Fibroblast of mammary gland (primary cell): ENCODE measurements around the gene RNF11.
"Not testable (repeated sequence)": the region's sequence is repeated elsewhere in the genome, so short reads cannot be mapped to it uniquely, and the experiment has no call there.

ENCODE experiments used
- DNase-seq: peaks from one replicate; pipeline ENCODE4 v3.0.0-alpha.2; 2010; ENCODE audit warnings: low read depth
- H3K4me3 ChIP-seq: 2 replicates; pipeline ENCODE4 v1.5.1; 2011; ENCODE audit warnings: low read depth, mild to moderate bottlenecking, low read length, moderate library complexity; ENCODE audit not compliant: control insufficient read depth
- TF ChIP-seq, protein P1 (sequence below): conservative IDR thresholded peaks from 2 replicates; pipeline ENCODE4 v1.5.1; 2011; ENCODE audit warnings: low read depth, low read length, inconsistent platforms; ENCODE audit not compliant: control insufficient read depth, insufficient read depth

RNF11 gene

DNA sequence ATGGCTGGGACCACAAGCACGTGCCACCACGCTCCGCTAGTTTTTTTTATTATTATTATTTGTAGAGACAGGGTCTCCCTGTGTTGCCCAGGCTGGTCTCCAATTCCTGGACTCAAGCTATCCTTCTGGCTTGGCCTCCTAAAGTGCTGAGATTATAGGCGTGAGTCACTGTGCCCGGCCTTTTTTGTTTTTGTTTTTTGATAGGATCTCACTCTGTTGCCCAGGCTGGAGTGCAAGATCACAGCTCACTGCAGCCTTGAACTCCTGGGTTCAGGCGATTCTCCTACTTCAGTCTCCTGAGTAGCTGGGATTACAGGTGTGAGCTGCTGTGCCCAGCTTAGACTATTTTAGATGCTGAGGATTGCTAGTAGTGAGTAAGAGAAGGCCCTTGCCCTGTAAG is 11.8 kb upstream of the RNF11 start:
- TF ChIP-seq, protein P1, sequence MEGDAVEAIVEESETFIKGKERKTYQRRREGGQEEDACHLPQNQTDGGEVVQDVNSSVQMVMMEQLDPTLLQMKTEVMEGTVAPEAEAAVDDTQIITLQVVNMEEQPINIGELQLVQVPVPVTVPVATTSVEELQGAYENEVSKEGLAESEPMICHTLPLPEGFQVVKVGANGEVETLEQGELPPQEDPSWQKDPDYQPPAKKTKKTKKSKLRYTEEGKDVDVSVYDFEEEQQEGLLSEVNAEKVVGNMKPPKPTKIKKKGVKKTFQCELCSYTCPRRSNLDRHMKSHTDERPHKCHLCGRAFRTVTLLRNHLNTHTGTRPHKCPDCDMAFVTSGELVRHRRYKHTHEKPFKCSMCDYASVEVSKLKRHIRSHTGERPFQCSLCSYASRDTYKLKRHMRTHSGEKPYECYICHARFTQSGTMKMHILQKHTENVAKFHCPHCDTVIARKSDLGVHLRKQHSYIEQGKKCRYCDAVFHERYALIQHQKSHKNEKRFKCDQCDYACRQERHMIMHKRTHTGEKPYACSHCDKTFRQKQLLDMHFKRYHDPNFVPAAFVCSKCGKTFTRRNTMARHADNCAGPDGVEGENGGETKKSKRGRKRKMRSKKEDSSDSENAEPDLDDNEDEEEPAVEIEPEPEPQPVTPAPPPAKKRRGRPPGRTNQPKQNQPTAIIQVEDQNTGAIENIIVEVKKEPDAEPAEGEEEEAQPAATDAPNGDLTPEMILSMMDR: no peak
- no peak for DNase-seq
- no peak overlapping the region for H3K4me3 ChIP-seq

DNA sequence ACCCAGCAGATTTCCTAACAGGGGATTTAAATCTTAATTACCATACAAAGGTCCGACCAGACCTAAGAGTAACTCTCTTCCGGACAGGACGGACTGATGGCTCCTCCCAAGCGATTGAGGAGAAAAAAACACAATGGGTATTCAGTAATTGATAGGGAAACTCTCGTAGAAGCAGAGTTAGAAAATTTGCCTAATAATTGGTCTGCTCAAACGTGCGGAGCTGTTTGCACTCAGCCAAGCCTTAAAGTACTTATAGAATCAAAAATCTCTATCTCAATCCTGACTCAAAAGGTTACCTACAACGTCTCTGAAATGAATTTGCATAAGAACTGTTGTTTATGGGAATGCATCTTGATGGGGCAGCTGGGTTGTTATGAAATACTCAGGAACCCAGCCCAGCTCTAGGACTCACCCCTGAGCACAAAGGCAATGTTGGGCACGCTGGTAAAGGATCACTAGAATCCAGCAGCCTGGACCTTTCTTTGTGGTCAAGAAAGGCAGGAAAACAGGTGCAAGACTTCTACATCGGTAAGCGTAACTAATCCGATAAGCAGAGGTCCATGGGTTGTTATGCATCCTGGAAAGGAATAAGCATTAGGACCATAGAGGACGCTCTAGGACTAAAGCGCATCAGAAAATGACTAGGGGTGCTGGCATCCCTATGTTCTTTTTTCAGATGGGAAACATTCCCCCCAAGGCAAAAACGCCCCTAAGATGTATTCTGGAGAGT is 8.7 kb upstream of the RNF11 start:
- DNase-seq, H3K4me3 ChIP-seq: not testable (repeated sequence)

DNA sequence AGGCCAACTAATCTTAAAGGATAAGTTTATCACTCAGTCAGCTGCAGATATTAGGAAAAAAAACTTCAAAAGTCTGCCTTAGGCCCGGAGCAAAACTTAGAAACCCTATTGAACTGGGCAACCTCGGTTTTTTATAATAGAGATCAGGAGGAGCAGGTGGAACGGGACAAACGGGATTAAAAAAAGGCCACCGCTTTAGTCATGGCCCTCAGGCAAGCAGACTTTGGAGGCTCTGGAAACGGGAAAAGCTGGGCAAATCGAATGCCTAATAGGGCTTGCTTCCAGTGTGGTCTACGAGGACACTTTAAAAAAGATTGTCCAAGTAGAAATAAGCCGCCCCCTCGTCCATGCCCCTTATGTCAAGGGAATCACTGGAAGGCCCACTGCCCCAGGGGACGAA is 7.6 kb upstream of the RNF11 start:
- H3K4me3 ChIP-seq, DNase-seq: not testable (repeated sequence)

DNA sequence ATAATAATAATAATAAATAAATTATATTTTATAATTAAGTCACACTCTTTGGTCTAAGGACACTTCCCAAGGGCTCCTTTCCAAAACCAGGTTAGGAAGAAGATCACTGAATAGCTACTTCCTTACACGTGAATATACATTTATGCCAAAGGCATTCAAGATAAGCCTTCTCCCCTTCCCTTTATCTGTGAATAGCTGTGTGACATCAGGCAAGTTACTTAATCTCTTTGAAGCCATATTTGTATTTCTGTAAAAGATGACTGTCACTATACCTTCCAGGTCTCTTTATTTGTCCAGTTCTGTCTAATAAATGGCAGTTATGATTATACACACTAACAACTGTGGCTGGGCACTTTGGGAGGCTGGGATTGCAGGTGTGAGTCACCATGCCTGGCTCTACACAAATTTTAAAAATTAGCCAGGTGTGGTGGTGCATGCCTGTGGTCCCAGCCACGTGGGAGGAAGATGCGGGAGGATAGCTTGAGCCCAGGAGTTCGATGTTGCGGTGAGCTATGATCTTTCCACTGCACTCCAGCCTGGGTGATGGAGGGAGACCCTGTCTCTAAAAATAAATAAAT is 5.5 kb upstream of the RNF11 start:
- no peak overlapping the region for H3K4me3 ChIP-seq
- TF ChIP-seq, protein P1: no peak
- DNase-seq: no peak

DNA sequence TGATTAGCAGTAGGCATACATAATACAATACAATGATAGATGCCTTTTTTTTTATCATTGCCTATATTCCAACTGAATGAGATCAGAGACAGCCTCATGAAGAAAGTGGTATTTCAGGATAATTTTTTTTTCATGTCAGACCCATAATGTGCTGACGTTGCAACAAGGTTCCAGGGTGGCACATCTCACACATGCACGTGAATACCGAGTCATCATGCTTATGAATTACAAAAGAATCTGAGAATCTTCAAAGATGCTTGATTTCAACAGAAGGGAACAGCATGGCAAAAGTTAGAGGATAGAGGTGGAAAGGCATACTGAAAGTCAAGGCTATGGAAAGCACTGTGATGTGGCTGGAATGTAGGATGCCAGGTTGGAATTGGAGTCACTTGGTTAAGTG is 5.0 kb upstream of the RNF11 start:
- no peak overlapping the region for H3K4me3 ChIP-seq
- DNase-seq: peak; percentile 39
- TF ChIP-seq, protein P1: no peak

DNA sequence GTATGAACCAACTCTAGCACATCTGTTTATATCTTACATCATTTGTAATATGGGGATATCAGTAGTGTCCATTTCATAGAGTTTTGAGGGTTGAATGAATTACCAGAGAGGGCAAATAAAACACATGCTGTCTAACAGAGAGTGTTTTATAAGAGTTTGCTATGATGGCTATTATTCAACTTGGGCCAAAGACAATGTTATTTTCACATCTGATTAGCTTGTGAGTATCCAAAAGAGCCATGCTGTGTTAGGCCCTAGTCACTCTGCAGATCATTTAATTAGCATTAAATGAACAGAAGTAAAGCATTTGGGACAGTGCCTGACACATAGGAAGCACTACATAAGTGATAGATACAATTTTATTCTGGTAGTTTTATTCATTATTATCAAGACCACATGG is 4.2 kb upstream of the RNF11 start:
- no peak overlapping the region for H3K4me3 ChIP-seq
- no peak for DNase-seq
- TF ChIP-seq, protein P1: no peak

DNA sequence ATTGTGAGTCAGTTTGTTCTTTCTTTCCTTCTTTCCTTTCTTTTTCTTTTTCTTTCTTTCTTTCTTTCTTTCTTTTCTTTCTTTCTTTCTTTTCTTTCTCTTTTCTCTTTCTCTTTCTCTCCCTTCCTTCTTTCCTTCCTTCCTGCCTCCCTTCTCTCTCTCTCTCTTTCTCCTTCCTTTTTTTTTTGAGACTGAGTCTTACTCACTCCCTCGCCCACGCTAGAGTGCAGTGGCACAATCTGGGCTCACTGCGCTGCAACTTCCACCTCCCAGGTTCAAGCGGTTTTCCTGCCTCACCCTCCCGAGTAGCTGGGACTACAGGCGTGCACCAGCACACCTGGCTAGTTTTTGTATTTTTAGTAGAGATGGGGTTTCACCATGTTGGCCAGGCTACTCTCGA is 1.8 kb upstream of the RNF11 start:
- H3K4me3 ChIP-seq: not testable (repeated sequence)

DNA sequence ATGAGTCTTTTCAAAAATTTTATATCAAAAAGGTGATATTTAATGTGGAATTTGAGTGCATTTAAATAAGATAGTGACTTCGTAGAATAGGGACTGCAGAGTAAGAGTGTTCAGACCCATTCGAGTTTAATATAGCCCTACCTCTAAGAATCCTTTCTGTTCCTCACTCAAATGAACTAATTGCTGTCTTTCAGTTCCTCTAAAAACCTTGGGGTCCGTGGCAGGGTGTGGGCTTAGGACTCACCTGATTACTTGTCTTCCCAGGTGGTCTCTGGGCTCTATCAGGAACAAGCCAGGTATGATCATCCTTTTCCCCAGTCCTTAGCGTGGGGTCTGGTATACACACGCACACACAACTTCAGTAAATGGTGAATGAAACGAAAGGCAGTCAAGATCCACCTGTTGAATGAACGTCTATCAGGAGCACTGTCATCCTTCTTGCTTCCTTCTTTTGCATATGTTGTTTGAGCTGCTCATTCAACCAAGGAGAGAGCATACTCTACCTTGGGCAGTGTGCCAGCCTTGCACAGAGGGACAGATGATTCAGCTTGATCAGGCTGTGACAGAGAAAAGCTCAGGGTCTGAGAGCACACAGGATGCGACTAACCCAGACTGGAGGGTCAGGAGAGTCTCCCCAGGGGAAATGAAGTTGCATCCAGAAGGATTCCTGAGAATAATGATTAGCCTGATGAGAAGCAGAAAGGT is 1.2 kb upstream of the RNF11 start:
- TF ChIP-seq, protein P1: no peak
- peak; percentile 56 for DNase-seq

More for the DNA sequence above, 1.8 kb upstream of the RNF11 start:
- DNase-seq: not testable (repeated sequence)

More for the DNA sequence above, 1.2 kb upstream of the RNF11 start:
- no peak overlapping the region for H3K4me3 ChIP-seq
